GM10266 (cell line): Measurements from ENCODE around the gene COL6A3.

Source experiments
- DNase-seq: peaks from one replicate; pipeline ENCODE4 v3.0.0; 2012; ENCODE audit errors: extremely low spot score
- CTCF ChIP-seq: IDR thresholded peaks from 2 replicates; pipeline ENCODE4 v1.5.1; 2012; ENCODE audit warnings: mild to moderate bottlenecking, low read depth; ENCODE audit not compliant: control insufficient read depth, insufficient read depth; ENCODE audit errors: missing control alignments

Gene COL6A3

DNA sequence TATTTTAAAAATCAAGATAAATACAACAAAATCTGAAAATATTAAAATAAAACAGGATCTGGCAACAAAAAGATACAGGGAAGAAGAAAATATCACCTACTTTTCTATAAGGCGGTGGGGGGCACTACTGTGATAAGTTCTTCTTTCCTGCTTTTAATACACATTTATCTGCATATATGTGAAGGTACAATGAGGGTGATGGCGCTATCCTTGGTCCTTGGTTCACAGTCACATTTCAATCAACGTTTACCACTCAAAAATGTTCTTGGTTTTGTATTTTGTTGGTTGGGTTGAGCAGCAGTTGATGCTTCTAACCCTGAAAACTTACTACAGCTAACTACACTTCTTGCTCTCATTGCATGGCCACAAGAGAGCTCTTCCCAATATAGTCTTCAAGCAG, 112.4 kb downstream of the COL6A3 start:
- no peak for DNase-seq
- no peak for TF ChIP-seq CTCF

DNA sequence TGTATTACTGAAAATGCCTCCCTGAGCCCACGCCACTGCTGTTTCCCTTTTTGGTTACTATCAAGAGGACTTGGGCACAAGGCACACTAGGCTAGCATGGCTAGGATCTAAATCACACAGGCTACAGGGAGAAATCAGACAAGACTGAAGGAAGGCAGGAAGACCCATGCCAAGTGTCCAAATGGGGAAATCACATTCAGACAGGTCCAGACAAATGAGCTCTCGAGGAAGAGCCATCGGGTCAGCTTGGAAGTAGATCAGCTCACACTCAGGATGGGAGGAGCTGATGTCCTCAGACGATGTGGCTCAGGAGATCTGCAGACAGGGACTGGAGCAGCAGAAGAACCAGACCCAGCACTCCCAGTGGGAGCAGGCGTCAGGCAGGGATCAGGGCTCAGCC, 113.2 kb downstream of the COL6A3 start:
- TF ChIP-seq CTCF = no peak
- DNase-seq = no peak

DNA sequence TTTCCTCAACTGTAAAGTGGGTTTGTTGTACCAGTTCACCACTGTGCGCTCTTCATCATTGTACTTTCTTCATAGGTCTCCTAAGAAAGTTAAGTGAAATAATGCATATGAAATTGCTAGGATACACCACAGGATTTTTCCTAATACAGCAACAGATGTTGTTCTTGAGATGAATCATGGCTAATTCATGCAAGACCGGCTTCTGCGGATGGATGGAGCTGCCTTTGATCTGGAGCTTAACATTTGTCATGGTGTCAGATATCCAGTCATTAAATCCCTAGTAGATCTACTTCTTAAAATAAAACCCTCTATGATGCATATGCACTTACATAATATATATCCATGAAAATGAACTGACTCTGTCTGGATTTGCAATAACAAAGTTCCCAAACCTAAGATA, 114.1 kb downstream of the COL6A3 start:
- no peak for TF ChIP-seq CTCF
- DNase-seq = no peak

DNA sequence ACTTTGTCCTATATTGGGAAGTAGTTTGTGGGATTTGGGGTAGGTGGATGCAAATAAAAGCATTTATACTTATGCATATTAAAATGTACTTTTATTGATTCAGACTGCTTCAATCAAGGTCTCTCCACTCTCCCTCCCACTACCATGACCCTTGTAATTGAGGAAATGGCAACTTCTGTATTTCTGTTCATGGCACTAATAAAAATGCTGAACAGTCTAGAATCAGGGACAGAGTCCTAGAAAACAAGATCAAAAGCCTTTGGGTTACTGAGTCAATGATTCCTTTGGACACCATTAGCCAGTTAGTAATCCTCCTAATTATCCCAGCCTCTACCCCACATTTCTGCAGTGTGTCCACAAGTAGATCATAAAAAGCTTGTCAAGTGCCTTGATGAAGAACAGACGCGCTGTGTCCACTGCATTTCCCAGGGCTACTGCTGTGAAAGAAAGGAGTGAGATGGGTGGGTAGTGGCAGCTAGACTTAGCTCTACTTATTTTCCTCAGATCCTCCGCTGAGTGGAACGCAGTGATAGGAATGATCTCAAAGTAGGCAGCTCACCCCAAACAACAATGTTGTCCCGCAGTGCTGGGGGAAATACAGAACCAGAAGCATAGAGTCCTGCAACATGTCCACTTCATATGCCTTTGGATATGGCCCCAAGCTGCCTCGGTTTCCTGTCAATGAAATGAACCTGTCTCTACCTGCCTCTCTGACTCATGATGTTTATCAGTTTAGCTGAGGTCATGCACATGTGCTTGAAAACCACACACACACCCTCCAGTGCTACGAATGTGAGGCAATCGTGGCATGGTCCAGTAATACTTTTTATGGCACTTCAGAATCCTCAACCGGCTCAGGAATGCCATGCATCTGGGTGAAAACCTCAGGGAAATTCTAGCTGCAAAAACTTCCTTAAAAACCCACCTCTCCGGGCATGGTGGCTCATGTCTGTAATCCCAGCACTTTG, 115.5 kb downstream of the COL6A3 start:
- TF ChIP-seq CTCF = no peak
- no peak for DNase-seq

GRCh38 chr2:237297421-237298150, 116.4 kb downstream of the COL6A3 start:
- no peak for TF ChIP-seq CTCF
- DNase-seq = no peak

DNA sequence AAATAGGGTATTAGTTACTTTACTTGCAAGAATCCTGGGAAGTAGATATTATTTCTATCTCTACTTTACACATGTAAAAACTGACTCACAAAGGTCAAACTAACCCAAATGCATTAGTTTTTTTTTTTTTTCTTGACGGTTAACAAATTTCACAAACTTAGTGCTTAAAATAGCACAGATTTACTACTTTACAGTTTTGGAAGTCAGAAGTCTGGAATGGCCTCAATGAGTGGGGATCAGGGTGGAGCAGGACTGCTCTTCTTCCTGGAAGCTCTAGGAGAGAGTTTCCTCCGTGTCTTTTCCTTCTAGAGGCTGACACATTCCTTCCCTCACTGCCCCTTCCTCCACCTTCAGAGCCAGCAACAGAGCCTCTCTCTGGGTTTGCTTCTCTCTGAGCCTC, 117.2 kb downstream of the COL6A3 start:
- no peak for DNase-seq
- no peak for TF ChIP-seq CTCF
